WTC11 (cell line): ENCODE data around the gene RPL13A. TPM values are rescaled to one million over a fixed set of nuclear protein-coding genes. Genes with fewer than 3 reads are reported as not detected.
A peak's percentile ranks its signal among the peaks of the same experiment; 100 is the strongest.

Source experiments
- ATAC-seq: fragments of 200-7000 bp; cut with Tn5 transposase; 2 replicates; pipeline ENCODE4 v1.10.0; 2021; ENCODE audit warnings: mild to moderate bottlenecking, moderate library complexity
- CTCF ChIA-PET: fragments of 300-600 bp; sonication (Branson Sonifier 250); formaldehyde crosslinking; loops from one replicate; lab custom pipeline; 2021; ENCODE audit warnings: antibody characterized with exemption; lab: Charles Lee
- POLR2A ChIA-PET: fragments of 350-600 bp; sonication (Branson Sonifier 250); formaldehyde crosslinking; loops from one replicate; lab custom pipeline; 2021; ENCODE audit warnings: antibody characterized with exemption; lab: Charles Lee
- DNase-seq: peaks from one replicate; pipeline ENCODE4 v3.0.0; 2021; ENCODE audit warnings: low spot score
- H3K27ac Mint-ChIP-seq: 2 replicates; pipeline ENCODE4 v1.8.0; 2021; ENCODE audit warnings: mixed read lengths
- H3K27me3 Mint-ChIP-seq: 2 replicates; pipeline ENCODE4 v1.8.0; 2021; ENCODE audit warnings: low read depth, mild to moderate bottlenecking, moderate library complexity, mixed read lengths
- H3K36me3 Mint-ChIP-seq: 2 replicates; pipeline ENCODE4 v1.8.0; 2021; ENCODE audit warnings: mixed read lengths
- H3K4me1 Mint-ChIP-seq: 2 replicates; pipeline ENCODE4 v1.8.0; 2022; ENCODE audit warnings: mixed read lengths
- H3K4me3 Mint-ChIP-seq: 2 replicates; pipeline ENCODE4 v1.8.0; 2021; ENCODE audit warnings: mild to moderate bottlenecking, moderate library complexity, mixed read lengths
- H3K9me3 Mint-ChIP-seq: 2 replicates; pipeline ENCODE4 v1.8.0; 2021; ENCODE audit warnings: mixed read lengths
- AR ChIP-seq: fragments of 250-450 bp; sonication (Bioruptor Pico); IDR thresholded peaks from 2 replicates; pipeline ENCODE4 v1.9.0; 2021; ENCODE audit warnings: mild to moderate bottlenecking
- FOXP1 ChIP-seq: sonication (generic); formaldehyde crosslinking; IDR thresholded peaks from 2 replicates; pipeline ENCODE4 v1.8.0; 2022; ENCODE audit warnings: missing genetic modification reagents, mild to moderate bottlenecking, moderate library complexity, borderline replicate concordance
- IRF2 ChIP-seq: sonication (generic); formaldehyde crosslinking; IDR thresholded peaks from 2 replicates; pipeline ENCODE4 v1.8.0; 2022; ENCODE audit warnings: low read depth, missing genetic modification reagents, borderline replicate concordance
- JUN ChIP-seq: sonication (generic); formaldehyde crosslinking; IDR thresholded peaks from 2 replicates; pipeline ENCODE4 v1.8.0; 2023; ENCODE audit warnings: mild to moderate bottlenecking, missing genetic modification reagents
- MXD4 ChIP-seq: fragments of 250-450 bp; sonication (Bioruptor Pico); IDR thresholded peaks from 2 replicates; pipeline ENCODE4 v1.8.0; 2021; ENCODE audit warnings: mild to moderate bottlenecking, moderate library complexity, borderline replicate concordance
- NFYB ChIP-seq: sonication (generic); formaldehyde crosslinking; conservative IDR thresholded peaks from 2 replicates; pipeline ENCODE4 v1.8.0; 2022; ENCODE audit warnings: low read depth, missing genetic modification reagents
- NR1H2 ChIP-seq: sonication (generic); formaldehyde crosslinking; IDR thresholded peaks from 2 replicates; pipeline ENCODE4 v1.9.0; 2021; ENCODE audit warnings: mild to moderate bottlenecking, moderate library complexity, missing genetic modification reagents
- NR3C1 ChIP-seq: sonication (generic); formaldehyde crosslinking; conservative IDR thresholded peaks from 2 replicates; pipeline ENCODE4 v1.8.1; 2023; ENCODE audit warnings: low read depth, mild to moderate bottlenecking, missing genetic modification reagents
- SMAD3 ChIP-seq: sonication (generic); formaldehyde crosslinking; IDR thresholded peaks from 2 replicates; pipeline ENCODE4 v1.8.0; 2022; ENCODE audit warnings: missing genetic modification reagents, mild to moderate bottlenecking, borderline replicate concordance
- SP1 ChIP-seq: sonication (generic); formaldehyde crosslinking; conservative IDR thresholded peaks from 2 replicates; pipeline ENCODE4 v1.8.1; 2022; ENCODE audit warnings: missing genetic modification reagents
- TEAD1 ChIP-seq: sonication (generic); formaldehyde crosslinking; IDR thresholded peaks from 2 replicates; pipeline ENCODE4 v1.8.0; 2022; ENCODE audit warnings: mild to moderate bottlenecking, missing genetic modification reagents
- ZBTB21 ChIP-seq: sonication (generic); formaldehyde crosslinking; IDR thresholded peaks from 2 replicates; pipeline ENCODE4 v1.8.1; 2023; ENCODE audit warnings: mild to moderate bottlenecking, missing genetic modification reagents, borderline replicate concordance
- ZBTB43 ChIP-seq: sonication (generic); formaldehyde crosslinking; IDR thresholded peaks from 2 replicates; pipeline ENCODE4 v1.8.1; 2023; ENCODE audit warnings: mild to moderate bottlenecking, missing genetic modification reagents
- ZNF121 ChIP-seq: sonication (generic); formaldehyde crosslinking; IDR thresholded peaks from 2 replicates; pipeline ENCODE4 v1.8.0; 2023; ENCODE audit warnings: missing genetic modification reagents
- ZNF416 ChIP-seq: fragments of 250-450 bp; sonication (Bioruptor Pico); IDR thresholded peaks from 2 replicates; pipeline ENCODE4 v1.9.0; 2021; ENCODE audit warnings: mild to moderate bottlenecking, inconsistent platforms
- ZNF423 ChIP-seq: fragments of 250-450 bp; sonication (Bioruptor Pico); IDR thresholded peaks from 2 replicates; pipeline ENCODE4 v2.1.2; 2022; ENCODE audit warnings: mild to moderate bottlenecking, moderate library complexity
- ZNF512 ChIP-seq: sonication (generic); formaldehyde crosslinking; IDR thresholded peaks from 2 replicates; pipeline ENCODE4 v1.8.1; 2022; ENCODE audit warnings: missing genetic modification reagents, borderline replicate concordance
- ZSCAN18 ChIP-seq: fragments of 250-450 bp; sonication (Bioruptor Pico); IDR thresholded peaks from 2 replicates; pipeline ENCODE4 v2.1.2; 2022; ENCODE audit warnings: mild to moderate bottlenecking, moderate library complexity
- microRNA-seq: library from miRNA; unstranded; fragments of <30 nt; microRNA quantifications from one replicate; pipeline ENCODE4 v1.2.0, GENCODE V29; 2022; ENCODE audit warnings: borderline number of aligned reads
- total RNA-seq: library from RNA; stranded (reverse); gene quantifications from 3 replicates; pipeline ENCODE4 v1.2.3, GENCODE V29; 2021

The RPL13A gene
- total RNA-seq, 1 experiment from 2014 or later = 3,861 TPM

GRCh38 chr19:49538643-49539042, 51.2 kb downstream of the RPL13A start (continued):
- TF ChIP-seq SP1 (CRISPR knock-in tag) = no peak
- TF ChIP-seq ZBTB21 (CRISPR knock-in tag) = no peak
- TF ChIP-seq NR3C1 = no peak
- TF ChIP-seq AR (CRISPR knock-in tag) = no peak

GRCh38 chr19:49539192-49539952, 52.0 kb downstream of the RPL13A start:
- TF ChIP-seq NFYB (CRISPR knock-in tag) = no peak
- TF ChIP-seq JUN (CRISPR knock-in tag) = no peak
- TF ChIP-seq FOXP1 (CRISPR knock-in tag) = no peak
- no peak for TF ChIP-seq MXD4 (CRISPR knock-in tag)
- TF ChIP-seq NR3C1 = no peak
- TF ChIP-seq ZNF121 (CRISPR knock-in tag) = no peak
- no peak for TF ChIP-seq TEAD1
- TF ChIP-seq NR1H2 = no peak
- TF ChIP-seq ZBTB43 (CRISPR knock-in tag) = no peak
- no peak for TF ChIP-seq ZNF416 (CRISPR knock-in tag)
- no peak for TF ChIP-seq SMAD3
- TF ChIP-seq ZSCAN18 = no peak
- TF ChIP-seq ZNF423 (CRISPR knock-in tag) = no peak
- TF ChIP-seq ZNF512 (CRISPR knock-in tag) = no peak
- no peak for TF ChIP-seq IRF2 (CRISPR knock-in tag)
- ChIA-PET CTCF (interaction anchor here (0.5 to 1.3 kb wide), 3 partner anchors 7 to 37 kb away, joined by 3 to 8 read pairs (median 3); partner anchors contain the start of gene RCN3), POLR2A (no interaction called here)
- DNase-seq = no peak
- Mint-ChIP-seq H3K27me3 (peaks cover 11% of the 10 kb centered on the region), H3K27ac (no peak overlapping the region), H3K9me3 (no peaks in the 10 kb centered on the region), H3K36me3 (no peaks in the 10 kb centered on the region), H3K4me3 (no peak overlapping the region), H3K4me1 (peaks cover 9% of the 10 kb centered on the region)
- ATAC-seq = no peak; the same call in 1 of the 2 replicates

Small RNA genes within 50 kb of the gene (microRNA-seq; reads per million reads assigned to microRNA genes)
- gene MIR150 = 16.4 reads per million, percentile 37 among the genes with 10 or more reads in this experiment

Other genes with a start within 250 kb of the RPL13A start
- 1.5 to 2.2 TPM (median 2.1 TPM) in 3 replicates for gene SLC6A16, start 162.4 kb upstream of the RPL13A start, total RNA-seq
- 0.27 to 1.6 TPM (median 1.2 TPM) in 3 replicates for gene CD37, start 152.2 kb upstream of the RPL13A start, total RNA-seq
- gene TEAD2, start 125.2 kb upstream of the RPL13A start, total RNA-seq = 104 to 106 TPM (median 104 TPM) in 3 replicates
- gene DKKL1, start 123.7 kb upstream of the RPL13A start, total RNA-seq = 2.4 to 3.0 TPM (median 2.9 TPM) in 3 replicates
- gene KASH5, start 99.4 kb upstream of the RPL13A start, total RNA-seq = 0.14 to 0.42 TPM in 2 of 3 replicates, not detected in the other
- 1.0 to 1.7 TPM (median 1.5 TPM) in 3 replicates for gene PTH2, start 64.2 kb upstream of the RPL13A start, total RNA-seq
- gene GFY, start 62.2 kb upstream of the RPL13A start, total RNA-seq = 0.85 to 1.4 TPM (median 0.87 TPM) in 3 replicates
- 1.6 to 2.8 TPM (median 2.1 TPM) in 3 replicates for gene SLC17A7, start 46.1 kb upstream of the RPL13A start, total RNA-seq
- gene PIH1D1, start 35.8 kb upstream of the RPL13A start, total RNA-seq = 153 to 170 TPM (median 156 TPM) in 3 replicates
- gene ALDH16A1, start 34.4 kb upstream of the RPL13A start, total RNA-seq = 44.3 to 53.6 TPM (median 52.6 TPM) in 3 replicates
- gene FLT3LG, start 13.4 kb upstream of the RPL13A start, total RNA-seq = 2.9 to 5.3 TPM (median 3.6 TPM) in 3 replicates
- 2,299 to 2,683 TPM (median 2,679 TPM) in 3 replicates for gene RPS11, start 8.8 kb downstream of the RPL13A start, total RNA-seq
- gene FCGRT, start 25.1 kb downstream of the RPL13A start, total RNA-seq = 53.8 to 69.9 TPM (median 61.2 TPM) in 3 replicates
- 14.3 to 20.6 TPM (median 20.3 TPM) in 3 replicates for gene RCN3, start 40.4 kb downstream of the RPL13A start, total RNA-seq
- gene NOSIP, start 92.9 kb downstream of the RPL13A start, total RNA-seq = 82.3 to 97.9 TPM (median 87.6 TPM) in 3 replicates
- gene PRRG2, start 93.7 kb downstream of the RPL13A start, total RNA-seq = 5.9 to 7.0 TPM (median 6.9 TPM) in 3 replicates
- gene PRR12, start 103.6 kb downstream of the RPL13A start, total RNA-seq = 78.6 to 86.1 TPM (median 83.3 TPM) in 3 replicates
- 11.4 to 17.9 TPM (median 15.7 TPM) in 3 replicates for gene RRAS, start 152.5 kb downstream of the RPL13A start, total RNA-seq
- gene SCAF1, start 154.6 kb downstream of the RPL13A start, total RNA-seq = 103 to 109 TPM (median 105 TPM) in 3 replicates
- 149 to 165 TPM (median 154 TPM) in 3 replicates for gene IRF3, start 178.2 kb downstream of the RPL13A start, total RNA-seq
- gene BCL2L12, start 178.3 kb downstream of the RPL13A start, total RNA-seq = 139 to 146 TPM (median 140 TPM) in 3 replicates
- 500 to 527 TPM (median 518 TPM) in 3 replicates for gene PRMT1, start 189.7 kb downstream of the RPL13A start, total RNA-seq
- gene ADM5, start 202.0 kb downstream of the RPL13A start, total RNA-seq = 5.9 to 6.7 TPM (median 6.2 TPM) in 3 replicates
- 74.6 to 89.5 TPM (median 85.4 TPM) in 3 replicates for gene CPT1C, start 203.5 kb downstream of the RPL13A start, total RNA-seq